ENCODE results near the gene MEF2A.

MEF2A gene

DNA sequence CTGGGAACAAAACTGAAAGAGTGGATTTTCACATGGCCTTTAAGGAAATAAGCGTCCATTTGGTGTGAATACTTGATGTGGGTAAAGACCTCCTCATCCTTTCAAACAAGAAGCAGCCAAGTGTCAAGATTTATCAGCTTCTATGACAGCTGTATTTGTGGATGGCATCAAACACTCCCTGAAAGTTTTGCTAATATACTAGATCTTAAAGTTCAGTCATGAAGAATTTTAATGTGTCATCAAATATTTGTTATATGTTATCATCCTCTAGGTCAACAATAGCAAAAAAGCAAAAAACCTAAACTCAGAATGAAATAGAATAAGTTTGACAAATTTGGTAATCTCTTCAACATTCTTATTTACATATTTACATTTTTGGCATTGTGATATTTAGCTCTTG, 196.5 kb downstream of the MEF2A start:
- DNase-seq, result no peak
- TF ChIP-seq GATA1 (IDR thresholded peaks at IDR 0.05; ENCODE audit: low read depth, low read length) (no peak), POLR2A (IDR thresholded peaks at IDR 0.05; ENCODE audit: low read length) (no peak)

DNA sequence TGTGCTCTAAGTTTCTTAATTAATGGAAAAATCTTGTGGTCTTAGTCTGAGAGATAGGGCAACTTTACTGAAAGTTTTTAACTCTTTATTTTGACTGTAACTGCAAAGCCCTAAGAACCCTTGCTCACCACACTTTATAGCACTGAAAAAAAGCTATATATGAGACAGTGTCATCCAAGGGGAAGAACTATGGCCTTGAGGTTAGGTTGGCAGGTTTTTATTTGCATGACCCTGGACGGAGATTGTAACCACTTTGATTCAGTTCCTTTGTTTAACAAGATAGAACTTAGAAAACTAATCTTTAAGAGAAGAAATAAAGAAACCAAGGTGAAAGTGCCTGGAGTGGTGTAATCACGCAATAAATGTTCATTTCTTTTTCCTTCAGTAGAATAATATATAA, 198.0 kb downstream of the MEF2A start:
- no peak for DNase-seq

DNA sequence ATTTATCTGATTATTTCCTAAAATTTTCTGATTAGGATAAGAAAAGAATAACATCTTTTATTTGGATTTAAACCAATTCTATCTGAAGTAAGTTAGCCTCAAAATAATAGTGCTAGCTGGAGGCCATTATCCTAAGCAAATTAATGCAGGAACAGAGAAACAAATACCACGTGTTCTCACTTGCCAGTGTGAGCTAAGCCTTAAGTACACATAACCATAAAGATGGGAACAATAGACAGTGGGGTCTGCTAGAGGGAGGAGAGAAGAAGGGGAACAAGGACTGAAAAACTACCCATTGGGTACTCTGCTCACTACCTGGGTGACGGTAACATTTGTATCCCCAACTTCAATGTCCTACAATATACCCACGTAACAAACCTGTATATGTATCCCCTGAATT, 198.7 kb downstream of the MEF2A start:
- DNase-seq, result no peak

More for the DNA sequence above, 198.0 kb downstream of the MEF2A start:
- TF ChIP-seq POLR2A (IDR thresholded peaks at IDR 0.05; ENCODE audit: low read length), result no peak
- no peak for TF ChIP-seq GATA1 (IDR thresholded peaks at IDR 0.05; ENCODE audit: low read depth, low read length)

More for the DNA sequence above, 198.7 kb downstream of the MEF2A start:
- TF ChIP-seq GATA1 (IDR thresholded peaks at IDR 0.05; ENCODE audit: low read depth, low read length) (no peak), POLR2A (IDR thresholded peaks at IDR 0.05; ENCODE audit: low read length) (no peak)

Measured in erythroblast (primary cell).